ENCODE results near the gene MTG2. TPM values are rescaled to one million over a fixed set of nuclear protein-coding genes. Genes with fewer than 3 reads are reported as not detected.

The MTG2 gene
- total and polyA plus RNA-seq, 2 of the 13 experiments (the other 11 are each of a cell fraction or from before 2014, with no cell fraction given), result 20.4 to 37.8 TPM

DNA sequence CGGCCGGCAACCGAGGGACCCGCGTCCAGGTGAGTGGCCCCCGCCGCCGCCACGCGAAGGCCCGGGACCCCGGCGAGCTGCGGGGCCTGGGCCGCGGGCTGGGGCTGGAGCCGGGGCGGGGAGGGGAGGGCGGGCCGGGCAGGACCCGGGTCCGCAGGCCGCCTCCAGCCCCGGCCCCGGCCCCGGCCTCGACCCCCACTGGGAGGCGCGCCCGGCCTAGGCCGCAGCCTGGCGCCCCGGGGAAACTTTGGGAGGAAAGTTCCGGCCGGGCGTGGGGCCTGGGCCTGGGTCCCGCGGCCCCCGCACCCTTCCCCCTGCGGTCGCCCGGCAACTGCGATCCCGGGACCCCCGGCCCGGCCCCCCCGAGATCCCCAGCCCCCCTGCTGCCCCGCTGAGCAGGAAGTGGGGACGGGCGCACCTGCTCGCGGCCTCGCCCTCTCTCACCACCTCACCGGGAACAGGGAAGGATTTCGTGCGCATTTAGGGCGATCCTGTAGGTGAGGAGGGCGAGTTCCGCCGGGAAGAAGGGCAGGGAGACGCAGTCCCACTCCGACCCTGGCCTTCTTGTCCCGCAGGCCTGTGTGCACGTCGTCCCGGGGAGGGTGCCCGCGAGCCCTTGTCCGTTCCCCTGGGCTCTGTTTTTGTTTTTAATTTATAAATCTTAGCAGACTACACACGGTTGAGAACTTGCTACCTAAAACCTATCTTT is 55.9 kb downstream of the MTG2 start (continued):
- TF ChIP-seq, protein P1, sequence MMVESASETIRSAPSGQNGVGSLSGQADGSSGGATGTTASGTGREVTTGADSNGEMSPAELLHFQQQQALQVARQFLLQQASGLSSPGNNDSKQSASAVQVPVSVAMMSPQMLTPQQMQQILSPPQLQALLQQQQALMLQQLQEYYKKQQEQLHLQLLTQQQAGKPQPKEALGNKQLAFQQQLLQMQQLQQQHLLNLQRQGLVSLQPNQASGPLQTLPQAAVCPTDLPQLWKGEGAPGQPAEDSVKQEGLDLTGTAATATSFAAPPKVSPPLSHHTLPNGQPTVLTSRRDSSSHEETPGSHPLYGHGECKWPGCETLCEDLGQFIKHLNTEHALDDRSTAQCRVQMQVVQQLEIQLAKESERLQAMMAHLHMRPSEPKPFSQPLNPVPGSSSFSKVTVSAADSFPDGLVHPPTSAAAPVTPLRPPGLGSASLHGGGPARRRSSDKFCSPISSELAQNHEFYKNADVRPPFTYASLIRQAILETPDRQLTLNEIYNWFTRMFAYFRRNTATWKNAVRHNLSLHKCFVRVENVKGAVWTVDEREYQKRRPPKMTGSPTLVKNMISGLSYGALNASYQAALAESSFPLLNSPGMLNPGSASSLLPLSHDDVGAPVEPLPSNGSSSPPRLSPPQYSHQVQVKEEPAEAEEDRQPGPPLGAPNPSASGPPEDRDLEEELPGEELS (CRISPR knock-in tag; IDR thresholded peaks at IDR 0.05), result no peak
- TF ChIP-seq ZFY (CRISPR knock-in tag; IDR thresholded peaks at IDR 0.05), result peak; percentile 93
- TF ChIP-seq YEATS4 (CRISPR knock-in tag; IDR thresholded peaks at IDR 0.05; ENCODE audit: borderline replicate concordance), result peak; percentile 42; the same call in 1 of the 2 replicates
- TF ChIP-seq ZNF562 (CRISPR knock-in tag; IDR thresholded peaks at IDR 0.05; ENCODE audit: borderline replicate concordance), result no peak
- TF ChIP-seq KLF15 (CRISPR knock-in tag; IDR thresholded peaks at IDR 0.05; ENCODE audit: borderline replicate concordance), result 0 out of 2 replicates have a peak, but pooled peaks have one; percentile 10
- TF ChIP-seq, protein P2, sequence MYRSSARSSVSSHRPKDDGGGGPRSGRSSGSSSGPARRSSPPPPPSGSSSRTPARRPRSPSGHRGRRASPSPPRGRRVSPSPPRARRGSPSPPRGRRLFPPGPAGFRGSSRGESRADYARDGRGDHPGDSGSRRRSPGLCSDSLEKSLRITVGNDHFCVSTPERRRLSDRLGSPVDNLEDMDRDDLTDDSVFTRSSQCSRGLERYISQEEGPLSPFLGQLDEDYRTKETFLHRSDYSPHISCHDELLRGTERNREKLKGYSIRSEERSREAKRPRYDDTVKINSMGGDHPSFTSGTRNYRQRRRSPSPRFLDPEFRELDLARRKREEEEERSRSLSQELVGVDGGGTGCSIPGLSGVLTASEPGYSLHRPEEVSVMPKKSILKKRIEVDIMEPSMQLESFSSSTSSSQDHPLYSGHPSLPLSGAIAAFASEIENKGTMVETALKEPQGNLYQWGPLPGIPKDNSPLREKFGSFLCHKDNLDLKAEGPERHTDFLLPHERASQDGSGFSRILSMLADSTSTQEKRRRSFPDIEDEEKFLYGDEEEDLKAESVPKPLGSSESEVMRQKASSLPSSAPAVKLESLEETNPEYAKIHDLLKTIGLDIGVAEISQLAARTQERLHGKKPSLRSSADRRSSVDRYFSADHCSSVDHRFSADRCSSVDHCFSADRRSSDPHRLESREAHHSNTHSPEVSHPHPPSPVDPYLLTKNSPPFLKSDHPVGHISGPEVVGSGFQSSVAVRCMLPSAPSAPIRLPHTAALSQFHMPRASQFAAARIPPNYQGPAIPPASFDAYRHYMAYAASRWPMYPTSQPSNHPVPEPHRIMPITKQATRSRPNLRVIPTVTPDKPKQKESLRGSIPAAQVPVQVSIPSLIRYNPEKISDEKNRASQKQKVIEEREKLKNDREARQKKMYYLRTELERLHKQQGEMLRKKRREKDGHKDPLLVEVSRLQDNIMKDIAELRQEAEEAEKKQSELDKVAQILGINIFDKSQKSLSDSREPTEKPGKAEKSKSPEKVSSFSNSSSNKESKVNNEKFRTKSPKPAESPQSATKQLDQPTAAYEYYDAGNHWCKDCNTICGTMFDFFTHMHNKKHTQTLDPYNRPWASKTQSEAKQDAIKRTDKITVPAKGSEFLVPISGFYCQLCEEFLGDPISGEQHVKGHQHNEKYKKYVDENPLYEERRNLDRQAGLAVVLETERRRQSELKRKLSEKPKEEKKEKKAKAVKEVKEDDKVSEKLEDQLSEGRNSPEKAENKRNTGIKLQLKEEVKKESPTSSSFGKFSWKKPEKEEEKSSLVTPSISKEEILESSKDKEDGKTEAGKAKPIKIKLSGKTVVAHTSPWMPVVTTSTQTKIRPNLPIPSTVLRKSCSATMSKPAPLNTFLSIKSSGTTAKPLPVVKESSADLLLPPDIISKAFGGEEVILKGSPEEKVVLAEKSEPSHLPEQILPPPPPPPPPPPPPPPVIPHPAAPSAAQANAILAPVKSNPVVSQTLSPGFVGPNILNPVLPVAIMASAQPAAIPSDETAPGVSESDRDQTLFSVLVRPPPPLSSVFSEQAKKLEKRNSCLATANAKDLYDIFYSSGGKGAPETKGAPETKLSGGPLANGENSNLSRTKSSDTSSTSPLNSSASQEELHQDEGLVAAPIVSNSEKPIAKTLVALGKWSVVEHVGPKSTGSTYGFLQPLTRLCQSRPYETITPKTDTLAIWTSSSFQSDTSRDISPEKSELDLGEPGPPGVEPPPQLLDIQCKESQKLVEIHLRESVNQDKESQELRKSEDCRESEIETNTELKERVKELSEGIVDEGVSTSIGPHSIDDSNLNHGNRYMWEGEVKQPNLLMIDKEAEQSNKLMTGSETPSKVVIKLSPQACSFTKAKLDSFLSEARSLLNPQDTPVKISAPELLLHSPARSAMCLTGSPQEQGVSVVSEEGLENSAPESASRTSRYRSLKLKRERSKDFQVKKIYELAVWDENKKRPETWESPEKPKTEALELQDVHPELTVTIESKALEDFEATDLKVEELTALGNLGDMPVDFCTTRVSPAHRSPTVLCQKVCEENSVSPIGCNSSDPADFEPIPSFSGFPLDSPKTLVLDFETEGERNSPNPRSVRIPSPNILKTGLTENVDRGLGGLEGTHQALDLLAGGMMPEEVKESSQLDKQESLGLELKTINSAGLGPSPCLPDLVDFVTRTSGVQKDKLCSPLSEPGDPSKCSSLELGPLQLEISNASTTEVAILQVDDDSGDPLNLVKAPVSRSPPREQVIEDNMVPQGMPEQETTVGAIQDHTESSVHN (CRISPR knock-in tag; IDR thresholded peaks at IDR 0.05), result no peak
- 0 out of 2 replicates have a peak, but pooled peaks have one; percentile 32 for TF ChIP-seq ZBTB7B (CRISPR knock-in tag; IDR thresholded peaks at IDR 0.05)
- TF ChIP-seq ZNF567 (CRISPR knock-in tag; IDR thresholded peaks at IDR 0.05; ENCODE audit: borderline replicate concordance), result no peak
- TF ChIP-seq HMGXB4 (CRISPR knock-in tag; IDR thresholded peaks at IDR 0.05; ENCODE audit: borderline replicate concordance in 1 of 2, low read depth in 1 of 2), result peak in 1 of 2 experiments; percentile 41; a peak in 1 of 4 replicates
- 0 out of 2 replicates have a peak, but pooled peaks have one; percentile 45 for TF ChIP-seq ZNF501 (CRISPR knock-in tag; IDR thresholded peaks at IDR 0.05)
- peak; percentile 73 for TF ChIP-seq PATZ1 (CRISPR knock-in tag; IDR thresholded peaks at IDR 0.05)

Data from HepG2 (cell line).